Esophagus mucosa (tissue), 1 donor: ENCODE measurements around the gene GFRA4. TPM values are rescaled to one million over a fixed set of nuclear protein-coding genes. Genes with fewer than 3 reads are reported as not detected.
A peak's percentile ranks its signal among the peaks of the same experiment; 100 is the strongest.

ENCODE experiments used
- ATAC-seq: fragments of 200-7000 bp; cut with Tn5 transposase; one replicate; pipeline ENCODE4 v1.9.1; 2020
- total RNA-seq: library from RNA; stranded (reverse); gene quantifications from one replicate; pipeline ENCODE4 v1.2.4, GENCODE V29; 2023
- donor health status: DM: yes; HTN: yes; CAD: no.

The GFRA4 gene
- total RNA-seq: not detected

DNA sequence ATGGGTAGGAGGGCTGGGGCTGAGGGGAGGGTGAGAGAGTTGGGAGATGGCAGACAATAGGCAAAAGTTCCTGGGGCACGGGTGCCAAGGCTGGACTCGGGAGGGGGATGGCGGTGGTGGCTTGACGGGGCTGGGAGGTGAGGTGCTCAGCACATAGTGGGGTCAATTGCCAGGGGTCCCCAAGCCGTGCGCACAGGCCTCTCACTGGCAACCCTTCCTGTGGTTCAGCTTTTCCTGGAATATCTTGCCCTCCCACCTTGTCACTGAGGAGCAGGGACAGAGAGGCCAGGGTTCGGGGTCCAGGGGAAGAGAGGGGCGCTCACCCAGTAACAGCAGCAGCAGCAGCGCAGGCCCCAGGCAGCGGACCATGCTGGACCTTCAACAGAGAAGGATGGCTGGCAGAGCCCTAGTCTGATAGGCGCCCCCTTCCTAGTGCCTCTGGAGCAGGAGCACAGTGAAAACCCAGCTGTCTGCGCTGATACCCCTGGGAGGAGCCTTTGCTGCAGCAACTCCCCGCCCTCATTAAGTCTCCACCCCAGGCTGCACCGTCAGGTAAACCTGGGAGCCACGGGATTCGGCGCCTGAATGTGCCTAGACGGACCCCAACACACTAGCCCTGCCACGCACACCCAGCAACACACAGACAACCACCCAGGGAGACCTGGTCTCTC lies at the start of gene GFRA4:
Gene GFRA4, minus strand, starts transcription at position 369 of the 671 bp plus-strand sequence. Its CDS starts 0 bp downstream, at position 369.
- ATAC-seq: no peak

DNA sequence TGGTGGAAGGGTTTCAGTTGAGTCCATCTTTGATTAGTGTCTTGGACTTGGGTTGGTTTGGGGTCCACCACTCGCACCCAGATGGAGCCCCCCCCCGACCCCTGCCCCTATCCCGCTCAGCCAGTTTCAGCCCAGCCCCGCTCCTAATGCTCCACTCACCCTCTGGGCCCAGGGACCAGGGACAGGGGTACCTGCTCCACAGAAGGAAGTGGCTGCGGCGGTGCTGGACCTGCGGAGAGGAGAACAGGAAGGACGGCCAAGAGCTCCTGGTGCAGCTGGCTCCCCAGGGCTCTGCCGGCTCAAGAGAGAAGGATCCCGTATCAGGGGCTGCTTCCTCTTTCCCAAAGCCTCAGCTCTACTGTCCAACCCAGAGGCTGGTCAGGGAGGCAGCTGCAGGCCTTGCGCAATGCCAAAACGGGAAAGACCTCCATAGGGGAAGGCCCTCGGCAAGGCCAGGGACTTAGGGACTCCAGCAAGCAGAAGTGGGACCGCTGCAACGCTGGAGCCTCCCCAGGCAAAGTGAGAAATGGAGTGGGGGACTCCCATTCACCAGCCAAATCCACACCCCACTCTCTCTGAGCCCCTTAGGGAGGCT lies 49.2 kb upstream of the GFRA4 start, which contains the start of gene SIGLEC1:
Gene SIGLEC1, minus strand, starts transcription at position 322 of the 595 bp plus-strand sequence. CDS start 5,472 bp downstream, outside the sequence.
- ATAC-seq: no peak

DNA sequence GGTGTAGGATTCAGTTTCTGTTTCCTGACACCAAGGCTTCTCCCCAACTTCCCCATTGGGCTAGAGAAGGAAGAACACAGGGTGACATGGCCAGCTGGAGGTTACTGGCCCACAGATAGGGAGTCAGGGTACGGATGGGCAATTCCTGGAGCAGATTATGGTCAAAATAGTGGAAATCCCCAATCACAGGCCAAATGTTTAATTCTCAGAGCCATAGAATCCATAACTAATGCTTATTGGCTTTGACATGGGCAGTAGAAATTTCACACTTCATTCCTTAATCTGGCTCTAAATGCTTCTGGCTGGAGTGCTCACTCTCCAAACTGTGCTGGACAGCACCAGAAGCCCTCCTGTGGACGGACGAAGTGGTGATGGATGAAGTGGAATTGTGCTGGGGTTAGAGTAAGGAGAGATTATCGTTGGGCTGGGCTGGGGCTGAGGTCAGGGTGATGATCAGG lies 48.3 kb upstream of the GFRA4 start:
- ATAC-seq: no peak

GRCh38 chr20:3710703-3711483 lies 47.7 kb upstream of the GFRA4 start:
- peak; percentile 48 for ATAC-seq

DNA sequence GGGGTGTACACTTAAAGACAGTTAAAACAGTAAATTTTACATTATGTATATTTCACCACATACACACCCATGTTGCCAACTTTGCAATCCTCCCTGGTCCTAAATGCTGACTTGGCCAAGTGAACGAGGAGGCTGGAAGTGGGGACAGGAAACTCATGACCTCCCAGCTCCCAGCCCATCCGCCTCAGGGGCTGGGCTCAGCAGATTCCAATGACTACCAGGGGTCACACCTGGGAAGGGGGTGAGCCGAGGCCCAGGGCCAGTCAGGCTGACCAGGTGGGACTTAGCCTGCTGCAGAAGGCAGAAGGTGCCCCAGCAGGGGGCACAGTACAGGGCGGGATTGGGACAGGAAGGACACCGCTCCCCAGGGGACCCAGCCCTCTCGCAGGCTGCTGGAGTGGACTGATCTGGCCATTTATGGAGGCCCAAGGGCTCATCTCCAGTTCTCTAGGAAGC lies 46.8 kb upstream of the GFRA4 start:
- ATAC-seq: no peak

- ATAC-seq: no peak
These were observed 44.3 kb upstream of the GFRA4 start for GRCh38 chr20:3707508-3707899.

- peak; percentile 30 for ATAC-seq
These were observed 43.7 kb upstream of the GFRA4 start for GRCh38 chr20:3706774-3707507.

GRCh38 chr20:3705970-3706739 lies 43.0 kb upstream of the GFRA4 start:
- ATAC-seq: no peak

DNA sequence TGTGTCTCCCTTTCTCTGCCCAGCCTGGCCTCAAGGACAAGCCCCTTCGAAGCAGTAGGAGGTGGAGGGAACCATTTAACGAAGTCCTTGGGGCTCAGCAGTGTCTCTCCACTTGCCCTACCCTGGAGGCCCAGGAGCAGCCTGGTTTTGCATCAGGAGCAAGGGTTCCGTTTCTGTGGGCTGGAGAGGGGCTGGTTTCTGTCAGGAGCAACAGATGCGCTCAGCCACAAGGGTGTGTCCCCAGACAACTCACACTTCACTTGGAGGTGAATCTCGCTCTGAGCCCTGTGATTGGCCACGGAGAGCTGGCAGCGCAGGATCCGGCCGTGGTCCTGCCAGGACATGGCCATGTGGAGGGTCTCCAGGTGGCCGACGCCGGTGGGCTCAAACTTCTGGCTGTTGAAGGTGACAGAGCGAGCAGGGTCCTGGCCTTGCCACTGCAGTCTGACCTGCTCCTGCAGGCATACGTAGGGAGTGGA lies 42.3 kb upstream of the GFRA4 start:
- ATAC-seq: no peak

- ATAC-seq: no peak
These were observed 40.9 kb upstream of the GFRA4 start for GRCh38 chr20:3704087-3704486.

DNA sequence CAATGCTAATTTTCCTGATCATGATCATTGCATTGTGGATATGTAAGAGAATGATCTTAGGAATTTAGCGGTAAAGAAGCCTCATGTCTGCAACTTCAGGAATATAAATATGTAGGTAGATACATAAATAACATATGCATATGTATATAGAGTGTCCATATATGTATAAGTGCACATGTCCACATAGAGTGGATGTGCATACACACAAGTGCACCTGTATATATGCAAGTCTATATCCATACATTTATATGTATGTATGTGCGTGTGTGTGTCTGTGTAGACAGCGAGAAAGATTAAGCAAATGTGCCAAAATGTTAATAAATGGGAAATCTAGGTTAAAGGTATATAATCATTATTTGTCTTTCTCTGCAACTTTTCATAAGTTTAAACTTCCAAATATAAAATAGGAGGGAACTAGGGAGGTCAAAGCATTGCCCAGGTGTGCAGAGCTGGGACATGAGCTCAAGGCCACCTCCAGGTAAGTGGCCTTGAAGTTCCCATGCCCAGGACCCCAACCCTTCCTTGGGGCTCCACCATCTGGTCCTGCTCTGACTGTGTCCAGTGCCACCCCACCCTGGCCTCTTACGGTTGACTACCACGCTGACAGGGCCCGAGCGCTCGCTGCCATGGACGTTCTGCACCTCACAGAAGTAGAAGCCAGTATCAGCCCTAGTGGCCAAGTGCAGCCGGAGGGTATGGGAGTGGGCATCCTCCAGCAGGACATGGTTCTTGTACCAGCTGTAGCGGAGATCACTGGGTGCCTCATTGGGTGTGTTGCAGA lies 39.6 kb upstream of the GFRA4 start:
- no peak for ATAC-seq

DNA sequence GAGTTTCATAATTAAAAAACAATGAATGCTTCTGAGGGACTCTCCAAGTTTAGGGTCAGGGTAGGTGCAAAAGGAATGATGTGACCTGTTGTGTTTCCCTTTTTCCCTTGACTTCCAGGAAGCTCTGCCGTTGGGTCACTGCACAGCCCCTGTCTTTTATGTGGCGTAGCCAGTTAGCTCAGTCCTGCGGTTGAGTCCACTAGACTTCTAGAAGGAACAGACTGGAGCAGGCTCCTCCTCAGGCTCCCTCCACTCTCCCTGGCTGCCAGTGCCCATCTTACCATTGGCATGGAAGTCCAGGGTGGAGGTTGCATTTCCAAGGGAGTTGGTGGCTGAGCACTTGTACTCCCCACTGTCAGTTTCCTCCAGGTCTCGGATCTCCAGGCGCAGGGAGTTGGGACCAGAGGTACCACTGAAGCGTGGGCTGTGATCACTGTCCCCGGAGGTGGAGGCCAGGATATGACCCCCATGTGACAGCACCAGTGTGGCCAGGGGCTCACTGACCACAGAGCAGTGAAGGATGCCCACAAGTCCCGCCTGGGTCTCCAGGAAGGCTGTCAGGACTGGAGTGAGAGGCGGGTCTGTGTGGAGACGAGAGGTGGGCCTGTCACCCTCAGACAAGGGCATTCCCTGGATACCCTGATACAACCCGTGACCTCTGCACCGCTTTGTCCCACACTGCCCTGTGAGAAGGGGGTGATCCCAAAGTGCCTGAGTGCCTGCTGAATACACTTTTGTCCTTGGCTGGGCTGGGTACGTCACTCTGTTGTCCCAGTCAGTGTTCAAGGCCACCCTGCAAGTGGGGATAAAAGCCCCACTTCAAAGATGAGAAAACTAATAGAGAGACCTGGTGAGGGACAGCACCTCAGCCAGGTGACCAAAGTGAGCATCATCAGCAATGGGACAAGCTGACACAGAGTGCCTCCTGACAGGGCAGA lies 38.1 kb upstream of the GFRA4 start:
- ATAC-seq: no peak

- ATAC-seq: no peak
These were observed 35.8 kb upstream of the GFRA4 start for GRCh38 chr20:3699037-3699436.

DNA sequence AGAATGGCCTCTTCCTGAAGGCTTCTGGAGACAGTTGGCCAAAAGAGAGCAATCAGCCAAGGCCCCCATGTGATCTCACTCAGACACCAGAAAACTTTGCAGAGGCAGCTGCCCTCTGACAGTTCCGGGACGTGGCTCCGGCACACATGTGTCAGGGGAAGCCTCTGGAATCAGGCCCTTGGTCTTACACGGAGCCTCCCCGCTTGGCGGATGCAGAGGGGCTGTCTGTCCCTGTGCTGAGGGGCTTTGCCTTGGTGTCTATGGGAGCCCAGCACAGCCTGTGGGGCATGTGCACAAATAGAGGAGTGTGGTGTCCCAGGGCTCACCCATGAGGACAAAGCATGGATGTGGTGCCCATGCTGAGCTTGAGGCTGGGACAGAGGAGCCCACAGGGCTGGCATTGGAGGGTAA lies 35.4 kb upstream of the GFRA4 start:
- ATAC-seq: no peak

- ATAC-seq: no peak
These were observed 34.5 kb upstream of the GFRA4 start for GRCh38 chr20:3697588-3698305.

DNA sequence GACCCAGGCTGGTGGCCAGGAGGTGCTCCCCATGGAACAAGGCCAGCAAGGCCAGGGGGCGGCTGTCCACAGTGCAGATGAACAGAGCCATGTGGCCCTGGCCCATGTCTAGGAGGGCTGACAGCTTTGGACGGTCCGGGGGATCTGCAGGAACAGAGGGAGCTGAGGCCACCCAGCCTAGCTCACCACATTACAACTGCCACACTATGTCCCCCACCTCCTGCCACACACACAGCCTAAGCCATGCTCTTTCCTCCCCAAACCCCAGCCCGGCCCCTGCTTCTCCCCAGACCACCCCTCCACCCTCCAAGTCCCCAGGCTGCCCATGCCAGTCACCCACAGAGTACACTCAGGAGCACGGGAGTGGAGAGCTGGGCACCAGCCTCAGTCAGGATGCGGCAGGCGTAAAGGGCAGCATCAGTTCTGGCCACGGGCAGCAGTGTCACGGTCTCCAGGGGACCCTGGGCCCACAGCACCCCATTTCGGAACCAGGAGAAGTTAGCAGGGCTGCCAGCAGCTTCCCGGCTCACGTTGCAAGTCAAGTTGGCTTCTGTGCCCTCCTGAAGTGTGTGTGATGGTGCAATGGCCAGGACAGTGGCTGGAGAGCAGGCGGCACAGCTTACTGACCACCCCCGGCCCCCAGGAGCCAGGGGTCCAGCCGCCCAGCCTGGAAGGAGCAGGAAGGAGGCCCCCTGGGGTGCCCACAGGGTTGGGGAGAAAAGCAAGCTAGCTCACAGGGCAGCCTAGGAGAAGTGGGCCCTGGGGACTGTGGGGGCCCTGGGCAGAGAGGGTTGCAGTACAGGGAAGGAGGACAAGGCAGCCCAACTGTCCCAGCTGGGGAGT lies 33.8 kb upstream of the GFRA4 start:
- ATAC-seq: no peak

- ATAC-seq: no peak
These were observed 33.0 kb upstream of the GFRA4 start for GRCh38 chr20:3696200-3696599.

- no peak for ATAC-seq
These were observed 31.7 kb upstream of the GFRA4 start for GRCh38 chr20:3694864-3695263.
